HL-60/S4 (cell line): Measurements from ENCODE around the gene KIFBP.
"Not testable (repeated sequence)": the region's sequence is repeated elsewhere in the genome, so short reads cannot be mapped to it uniquely, and the experiment has no call there.

Source experiments
- in situ Hi-C: fragments of 300-500 bp; cut with MboI; formaldehyde crosslinking; loops from 2 replicates; pipeline ENCODE4 v1.14.3; 2022; ENCODE audit warnings: low sequenced_read_pairs

The KIFBP gene

DNA sequence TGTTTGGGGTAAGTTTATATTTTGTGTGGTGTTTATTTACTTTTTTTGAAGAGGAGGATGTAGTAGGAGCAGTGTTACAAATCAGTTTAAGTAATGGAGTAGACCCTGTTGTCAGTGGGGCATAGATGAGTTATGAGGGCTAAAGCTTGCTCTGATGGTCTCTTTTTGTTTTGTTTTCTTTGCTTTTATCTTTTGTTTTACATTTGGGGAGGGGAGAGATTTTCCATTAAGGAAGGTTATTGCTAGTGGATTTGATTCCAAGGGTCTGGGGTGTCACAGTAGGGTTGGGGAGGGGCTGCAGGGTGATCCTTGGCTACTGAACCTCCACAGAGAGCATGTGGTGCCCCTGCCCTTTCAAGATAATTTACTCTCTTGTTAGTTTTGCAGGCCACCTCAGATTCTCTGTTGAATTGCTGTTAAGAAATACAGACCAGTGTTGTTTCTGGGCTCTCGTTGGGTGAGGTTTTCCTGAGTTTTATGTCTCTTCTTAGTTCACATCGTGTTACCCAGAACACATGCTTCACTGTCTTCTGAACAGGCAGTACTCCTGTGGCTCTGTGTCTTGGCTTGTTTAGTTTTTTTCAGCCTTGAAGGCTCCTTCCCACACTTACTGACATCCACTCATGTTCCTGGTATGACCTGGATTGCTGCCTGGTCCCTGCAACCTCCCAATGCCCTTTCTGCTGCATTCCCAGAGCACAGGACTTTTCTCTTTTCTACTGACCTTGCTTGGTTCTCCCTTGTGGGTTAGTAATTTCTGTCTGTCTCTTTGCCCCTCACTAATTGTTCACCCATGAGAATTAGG is 4.2 kb downstream of the KIFBP start:
- in situ Hi-C loops = loop anchor here (10.0 kb wide), 1 partner anchor 422 kb away; the partner anchor contains the start of gene TACR2

- in situ Hi-C loops = loop anchor here (10.0 kb wide), 1 partner anchor 418 kb away; the partner anchor contains the start of gene TACR2
These were observed 8.6 kb downstream of the KIFBP start for GRCh38 chr10:68997211-68997610.

DNA sequence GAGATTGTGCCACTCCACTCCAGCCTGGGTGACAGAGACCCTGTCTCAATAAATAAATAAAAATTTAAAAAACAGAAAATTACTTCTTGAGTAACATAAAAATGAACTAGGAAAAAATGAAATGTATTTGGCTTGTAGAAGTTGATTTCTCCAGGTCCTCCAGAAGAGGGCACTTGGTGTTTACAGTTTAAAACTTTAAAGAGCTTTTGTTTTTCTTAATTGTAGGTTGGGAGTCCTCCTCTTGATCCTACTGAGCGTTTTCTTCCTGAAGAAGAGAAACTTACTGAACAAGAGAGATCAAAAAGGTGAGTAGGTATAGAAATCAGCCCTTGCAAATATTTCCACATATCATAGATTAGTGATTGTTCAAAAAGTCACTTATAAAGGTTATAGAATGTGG is 16.2 kb downstream of the KIFBP start:
- in situ Hi-C loops = loop anchor here (5.0 to 10.0 kb wide), 2 partner anchors 97 to 390 kb away; no protein-coding TSS in a partner anchor

DNA sequence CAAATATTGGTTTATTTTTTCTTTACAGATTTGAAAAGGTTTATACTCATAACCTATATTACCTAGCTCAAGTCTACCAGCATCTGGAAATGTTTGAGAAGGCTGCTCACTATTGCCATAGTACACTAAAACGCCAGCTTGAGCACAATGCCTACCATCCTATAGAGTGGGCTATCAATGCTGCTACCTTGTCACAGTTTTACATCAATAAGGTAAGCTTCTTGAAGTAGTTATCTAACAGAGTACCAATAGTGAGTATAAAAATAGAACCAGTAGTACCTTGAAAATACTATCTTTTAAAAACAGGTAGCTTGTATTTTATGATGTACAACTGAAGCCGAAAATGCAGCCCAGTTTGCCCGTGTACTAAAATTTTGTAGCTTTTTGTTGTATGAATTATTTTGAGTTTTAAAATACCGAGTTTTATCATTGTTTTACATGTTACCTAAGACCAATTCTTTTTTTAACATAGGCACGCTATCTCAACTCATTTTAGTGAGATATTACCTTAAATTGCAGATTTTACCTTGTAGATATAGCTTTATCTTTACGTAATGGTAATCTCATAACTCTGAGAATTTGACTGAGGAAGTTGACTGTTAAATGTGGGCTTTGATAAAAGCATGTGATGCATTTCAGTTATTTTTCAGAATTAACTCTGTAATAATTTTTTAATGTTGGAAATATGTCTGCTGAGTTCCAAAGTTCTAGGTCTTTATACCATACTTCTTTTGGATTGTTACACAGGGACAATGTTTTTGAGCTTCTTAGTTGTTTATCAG is 17.3 kb downstream of the KIFBP start:
- in situ Hi-C loops = loop anchor here (10.0 kb wide), 1 partner anchor 389 kb away; no protein-coding TSS in a partner anchor

GRCh38 chr10:69007260-69007659 is 18.7 kb downstream of the KIFBP start:
- in situ Hi-C loops = loop anchor here (10.0 kb wide), 1 partner anchor 388 kb away; no protein-coding TSS in a partner anchor

DNA sequence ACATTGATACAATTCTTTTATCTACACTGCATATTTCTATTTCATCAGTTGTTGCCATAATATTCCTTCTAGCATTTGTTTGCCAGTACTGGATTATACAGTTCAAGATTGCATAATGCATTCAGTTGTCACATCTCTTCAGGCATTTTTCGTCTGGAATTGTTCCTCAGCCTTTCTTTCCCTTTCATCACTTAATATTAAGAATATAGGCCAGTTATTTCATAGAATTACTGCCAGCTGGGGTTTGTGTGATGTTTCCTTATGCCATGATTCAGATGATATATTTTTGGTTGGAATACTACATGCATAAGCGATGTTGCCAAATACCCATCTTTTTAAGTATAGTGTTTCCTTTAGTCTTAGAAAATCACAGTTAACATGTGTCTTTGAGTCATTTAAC is 20.8 kb downstream of the KIFBP start:
- in situ Hi-C loops = loop anchor here (10.0 kb wide), 1 partner anchor 385 kb away; no protein-coding TSS in a partner anchor

DNA sequence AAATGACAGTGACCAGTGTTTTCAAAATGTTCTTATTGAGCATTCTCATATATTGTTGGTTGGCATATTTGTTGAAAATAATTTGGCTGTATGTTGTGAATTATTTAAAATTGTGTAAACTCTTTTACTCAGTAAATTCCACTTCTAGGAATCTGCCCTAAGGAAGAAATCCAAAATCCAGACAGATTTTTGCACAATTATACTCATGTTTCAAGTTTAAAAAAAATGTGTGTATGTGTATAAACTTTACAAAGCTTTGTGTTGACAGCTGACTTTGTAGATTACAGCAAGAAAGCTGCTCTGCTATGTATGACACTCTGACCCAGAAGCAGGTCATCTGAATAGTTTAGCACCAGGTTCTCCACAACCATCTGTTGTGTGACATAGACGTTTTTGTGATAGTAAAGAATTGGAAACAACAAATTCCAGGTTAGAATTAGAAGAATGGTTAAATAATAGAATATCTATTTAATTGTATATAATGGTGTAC is 21.6 kb downstream of the KIFBP start:
- in situ Hi-C loops = no loop called here

GRCh38 chr10:69012778-69013177 is 24.2 kb downstream of the KIFBP start:
- in situ Hi-C loops = not testable (repeated sequence)

- in situ Hi-C loops = no loop called here
These were observed 25.6 kb downstream of the KIFBP start for GRCh38 chr10:69014171-69014570.

DNA sequence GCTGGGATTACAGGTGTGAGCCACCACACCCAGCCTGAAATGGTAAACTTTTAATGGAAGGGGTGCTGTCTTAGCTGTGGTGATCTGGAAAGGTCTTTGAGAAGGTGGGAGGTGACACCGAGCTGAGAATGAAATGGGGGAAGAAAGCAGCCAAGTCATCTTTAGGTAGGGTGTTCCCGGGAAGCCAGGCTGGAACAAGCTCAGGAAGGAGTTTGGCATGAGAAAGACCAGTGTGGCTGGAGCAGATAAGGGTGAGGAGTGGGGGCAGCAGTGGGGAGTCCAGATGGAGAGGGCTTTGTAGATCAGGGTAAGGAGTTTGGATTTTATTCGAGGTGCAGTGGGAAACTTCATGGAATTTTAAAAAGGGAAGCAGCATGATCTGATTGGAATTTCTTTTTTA is 30.0 kb downstream of the KIFBP start:
- in situ Hi-C loops = no loop called here

GRCh38 chr10:69022611-69023010 is 34.0 kb downstream of the KIFBP start:
- in situ Hi-C loops = no loop called here

GRCh38 chr10:69025370-69025896 is 36.8 kb downstream of the KIFBP start:
- in situ Hi-C loops = no loop called here

- in situ Hi-C loops = no loop called here
These were observed 44.7 kb downstream of the KIFBP start for GRCh38 chr10:69033256-69033655.

DNA sequence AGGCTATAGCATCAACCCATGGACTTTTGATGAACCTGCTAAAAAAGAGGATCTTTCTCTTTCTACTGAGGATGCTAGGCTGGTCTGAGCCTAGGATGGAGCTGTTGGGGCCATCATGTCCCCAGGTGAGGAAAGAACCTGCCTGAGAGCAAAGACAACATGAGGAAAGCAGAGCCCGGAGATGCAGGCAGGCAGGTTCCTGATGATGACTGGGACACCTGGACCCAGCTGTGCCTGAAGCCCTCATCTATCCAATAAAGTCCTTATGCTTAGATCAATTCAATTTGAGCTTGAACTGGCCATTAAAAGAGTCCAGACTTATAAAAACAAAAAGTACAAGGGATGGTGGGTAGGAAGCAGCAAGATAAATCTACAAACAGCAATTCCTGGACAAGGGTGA is 48.9 kb downstream of the KIFBP start:
- in situ Hi-C loops = no loop called here

- in situ Hi-C loops = not testable (repeated sequence)
These were observed 52.3 kb downstream of the KIFBP start for GRCh38 chr10:69040904-69041303.

DNA sequence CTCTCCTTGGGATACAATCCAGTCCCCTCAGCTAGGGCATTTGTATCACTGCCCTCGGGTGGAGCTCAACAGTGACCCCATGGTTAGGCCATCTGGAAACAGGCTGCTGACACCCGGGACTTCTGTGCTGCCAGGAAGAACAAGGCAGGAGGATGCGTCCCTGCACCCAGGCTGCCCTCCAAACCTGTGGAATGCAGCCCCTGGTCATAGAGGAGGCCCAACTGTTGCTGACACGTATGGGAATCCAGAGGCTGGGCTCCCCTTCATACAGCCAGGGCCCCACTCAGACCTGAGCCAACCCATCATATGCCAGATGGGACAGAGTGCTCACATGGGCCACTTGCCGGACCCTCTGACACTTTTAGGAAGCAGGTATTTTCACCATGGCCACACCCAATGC is 53.8 kb downstream of the KIFBP start:
- in situ Hi-C loops = no loop called here

DNA sequence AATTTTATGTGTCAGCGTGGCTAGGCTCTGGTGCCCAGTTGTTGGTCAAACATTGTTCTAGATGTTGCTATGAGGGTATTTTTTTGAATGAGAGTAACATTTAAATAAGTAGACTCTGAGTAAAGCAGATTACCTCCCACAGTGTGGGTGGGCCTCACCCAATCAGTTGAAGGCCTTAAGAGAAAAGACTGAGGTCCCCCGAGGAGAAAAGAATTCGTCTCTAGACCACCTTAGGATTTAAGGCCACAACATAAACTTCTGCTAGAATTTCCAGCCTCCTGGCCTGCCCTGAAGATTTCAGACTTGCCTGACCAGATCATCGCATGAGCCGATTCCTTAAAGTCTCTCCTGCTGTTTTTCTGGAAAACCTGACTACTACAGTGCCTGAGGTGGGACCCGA is 54.2 kb downstream of the KIFBP start:
- in situ Hi-C loops = no loop called here

- in situ Hi-C loops = no loop called here
These were observed 55.4 kb downstream of the KIFBP start for GRCh38 chr10:69043931-69044531.

DNA sequence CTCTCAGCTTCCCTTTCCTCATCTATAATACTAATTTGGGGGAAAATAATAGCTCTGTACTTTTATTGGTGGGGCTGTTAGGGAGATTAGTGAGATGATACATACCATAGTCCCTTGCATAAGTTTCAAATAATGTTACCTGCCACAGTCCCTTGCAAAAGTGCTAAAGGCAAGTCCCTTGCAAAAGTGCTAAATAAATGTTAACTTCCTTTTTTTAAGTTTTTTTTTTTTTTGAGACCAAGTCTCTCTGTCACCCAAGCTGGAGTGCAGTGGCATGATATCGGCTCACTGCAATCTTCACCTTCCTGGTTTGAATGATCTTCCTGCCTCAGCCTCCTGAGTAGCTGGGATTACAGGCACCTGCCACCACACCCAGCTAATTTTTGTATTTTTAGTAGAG is 55.9 kb downstream of the KIFBP start:
- in situ Hi-C loops = no loop called here

GRCh38 chr10:69045441-69046300 is 57.1 kb downstream of the KIFBP start:
- in situ Hi-C loops = no loop called here
